ENCODE measurements around the gene HNRNPA0.
A peak's percentile ranks its signal among the peaks of the same experiment; 100 is the strongest.

HNRNPA0 gene

DNA sequence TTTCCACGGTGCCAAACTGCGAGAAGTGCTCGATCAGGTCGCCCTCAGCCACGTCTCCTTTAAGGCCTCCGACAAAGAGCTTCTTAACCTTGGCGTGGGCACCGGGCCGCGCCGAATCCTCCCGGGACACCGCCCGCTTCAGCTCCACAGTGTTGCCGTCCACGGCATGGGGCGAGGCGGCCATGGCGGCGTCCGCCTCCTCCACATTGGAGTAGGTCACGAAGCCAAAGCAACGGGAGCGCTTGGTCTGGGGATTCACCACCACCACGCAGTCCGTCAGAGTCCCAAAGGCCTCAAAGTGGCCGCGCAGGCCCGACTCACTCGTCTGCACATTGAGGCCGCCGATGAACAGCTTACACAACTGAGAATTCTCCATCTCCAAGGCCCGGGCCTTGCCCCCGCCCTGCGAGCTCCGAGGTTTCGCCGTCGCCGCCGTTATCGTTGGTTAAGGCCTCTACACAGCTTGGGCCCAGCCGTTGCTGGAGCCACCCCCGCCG is 424 bp downstream of the HNRNPA0 start:
- Histone ChIP-seq H3K36me3 (replicated peaks; ENCODE audit: low read depth, low read length) (peaks cover 34% of the 10 kb centered on the region), H2AFZ (ENCODE audit: low read depth, low read length) (no peak overlapping the region), H3K4me2 (ENCODE audit: low read length) (peak overlapping the region; percentile 90)

GRCh38 chr5:137752905-137753690 is 1.1 kb downstream of the HNRNPA0 start:
- Histone ChIP-seq H4K20me1 (ENCODE audit: insufficient read depth, low read length) (peaks cover 56% of the 10 kb centered on the region), H3K9me3 (ENCODE audit: insufficient read depth, low read length) (no peaks in the 10 kb centered on the region), H3K9ac (ENCODE audit: low read length) (peak overlapping the region; percentile 95), H3K36me3 (replicated peaks; ENCODE audit: low read depth, low read length) (peaks cover 34% of the 10 kb centered on the region), H3K79me2 (ENCODE audit: low read length) (peaks cover 53% of the 10 kb centered on the region), H2AFZ (ENCODE audit: low read depth, low read length) (no peak overlapping the region), H3K4me3 (ENCODE audit: low read length) (peak overlapping the region; percentile 100), H3K4me1 (ENCODE audit: low read length) (peaks cover 28% of the 10 kb centered on the region), H3K27ac (ENCODE audit: low read length) (peak overlapping the region; percentile 89), H3K27me3 (ENCODE audit: low read depth, low read length) (0 out of 2 replicates have a peak, but pooled peaks cover 2% of the 10 kb centered on the region), H3K4me2 (ENCODE audit: low read length) (peak overlapping the region; percentile 90)
- no peak for TF ChIP-seq EZH2phosphoT487 (IDR thresholded peaks at IDR 0.05; ENCODE audit: low read depth)
- TF ChIP-seq CTCF (IDR thresholded peaks at IDR 0.05; ENCODE audit: low read depth, low read length), result no peak

More for the DNA sequence above, 424 bp downstream of the HNRNPA0 start:
- peak overlapping the region; percentile 95 for H3K9ac ChIP-seq (ENCODE audit: low read length)
- H3K9me3 ChIP-seq (ENCODE audit: insufficient read depth, low read length), result no peaks in the 10 kb centered on the region
- TF ChIP-seq EZH2phosphoT487 (IDR thresholded peaks at IDR 0.05; ENCODE audit: low read depth) (no peak), CTCF (IDR thresholded peaks at IDR 0.05; ENCODE audit: low read depth, low read length) (no peak)
- peak overlapping the region; percentile 100 for H3K4me3 ChIP-seq (ENCODE audit: low read length)
- H3K27ac ChIP-seq (ENCODE audit: low read length), result peak overlapping the region; percentile 89
- H3K27me3 ChIP-seq (ENCODE audit: low read depth, low read length), result 0 out of 2 replicates have a peak, but pooled peaks cover 5% of the 10 kb centered on the region
- peaks cover 35% of the 10 kb centered on the region for H3K4me1 ChIP-seq (ENCODE audit: low read length)
- H4K20me1 ChIP-seq (ENCODE audit: insufficient read depth, low read length), result peaks cover 50% of the 10 kb centered on the region
- H3K79me2 ChIP-seq (ENCODE audit: low read length), result peaks cover 51% of the 10 kb centered on the region

- Histone ChIP-seq H3K4me2 (ENCODE audit: low read length) (peak overlapping the region; percentile 90), H3K79me2 (ENCODE audit: low read length) (peaks cover 53% of the 10 kb centered on the region), H3K27ac (ENCODE audit: low read length) (no peak overlapping the region), H3K4me3 (ENCODE audit: low read length) (peak overlapping the region; percentile 100), H4K20me1 (ENCODE audit: insufficient read depth, low read length) (peaks cover 63% of the 10 kb centered on the region), H2AFZ (ENCODE audit: low read depth, low read length) (no peak overlapping the region), H3K36me3 (replicated peaks; ENCODE audit: low read depth, low read length) (peaks cover 34% of the 10 kb centered on the region), H3K4me1 (ENCODE audit: low read length) (peaks cover 25% of the 10 kb centered on the region), H3K27me3 (ENCODE audit: low read depth, low read length) (no peaks in the 10 kb centered on the region), H3K9ac (ENCODE audit: low read length) (peak overlapping the region; percentile 95), H3K9me3 (ENCODE audit: insufficient read depth, low read length) (no peaks in the 10 kb centered on the region)
- TF ChIP-seq CTCF (IDR thresholded peaks at IDR 0.05; ENCODE audit: low read depth, low read length) (peak; percentile 65), EZH2phosphoT487 (IDR thresholded peaks at IDR 0.05; ENCODE audit: low read depth) (no peak)
These were observed 2.2 kb downstream of the HNRNPA0 start for GRCh38 chr5:137751869-137752491.

DNA sequence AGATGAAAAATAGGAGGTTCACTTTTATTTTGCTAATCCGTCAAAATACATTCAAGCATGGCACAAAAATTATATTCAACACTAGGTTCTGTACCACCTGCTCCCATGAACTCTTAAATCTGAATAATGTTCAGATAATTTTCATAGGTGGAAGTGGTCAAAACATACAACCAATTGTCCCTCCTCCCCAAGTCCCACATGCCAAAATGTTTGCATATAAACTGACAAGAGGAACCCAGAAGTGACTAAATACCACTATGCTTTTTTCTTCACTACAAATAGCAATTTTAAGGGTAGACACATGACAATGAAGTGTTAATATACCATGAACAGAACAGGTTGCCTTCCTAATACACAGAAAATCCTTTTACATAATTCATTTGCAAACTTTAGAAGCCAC is 3.7 kb downstream of the HNRNPA0 start:
- Histone ChIP-seq H3K79me2 (ENCODE audit: low read length) (peaks cover 53% of the 10 kb centered on the region), H3K4me1 (ENCODE audit: low read length) (peaks cover 25% of the 10 kb centered on the region), H4K20me1 (ENCODE audit: insufficient read depth, low read length) (peaks cover 68% of the 10 kb centered on the region), H3K27ac (ENCODE audit: low read length) (no peak overlapping the region), H2AFZ (ENCODE audit: low read depth, low read length) (no peak overlapping the region), H3K4me3 (ENCODE audit: low read length) (no peak overlapping the region), H3K36me3 (replicated peaks; ENCODE audit: low read depth, low read length) (peaks cover 34% of the 10 kb centered on the region), H3K9me3 (ENCODE audit: insufficient read depth, low read length) (no peaks in the 10 kb centered on the region), H3K9ac (ENCODE audit: low read length) (no peak overlapping the region), H3K4me2 (ENCODE audit: low read length) (no peak overlapping the region), H3K27me3 (ENCODE audit: low read depth, low read length) (no peaks in the 10 kb centered on the region)
- no peak for TF ChIP-seq CTCF (IDR thresholded peaks at IDR 0.05; ENCODE audit: low read depth, low read length)
- no peak for TF ChIP-seq EZH2phosphoT487 (IDR thresholded peaks at IDR 0.05; ENCODE audit: low read depth)

All from OCI-LY3 (cell line).